NB4 (cell line): ENCODE data around the gene B3GLCT.
A peak's percentile ranks its signal among the peaks of the same experiment; 100 is the strongest.

Source experiments
- DNase-seq: peaks from one replicate; pipeline ENCODE4 v3.0.0; 2010; ENCODE audit warnings: low read depth
- H3K4me3 ChIP-seq: one replicate; pipeline ENCODE4 v1.5.1; 2011; ENCODE audit warnings: mild to moderate bottlenecking, low read depth, low read length, moderate library complexity
- MYC ChIP-seq: IDR thresholded peaks from 2 replicates; pipeline ENCODE4 v1.6.1; 2011; ENCODE audit warnings: low read depth, low read length
- POLR2A ChIP-seq: IDR thresholded peaks from 2 replicates; pipeline ENCODE4 v1.6.1; 2011; ENCODE audit warnings: mild to moderate bottlenecking; ENCODE audit not compliant: insufficient read length; ENCODE audit errors: extremely low read depth
- TF ChIP-seq, protein P1 (sequence below): IDR thresholded peaks from 2 replicates; pipeline ENCODE4 v1.6.1; 2011; ENCODE audit warnings: low read depth, low read length
- TF ChIP-seq, protein P2 (sequence below): IDR thresholded peaks from one replicate; pipeline ENCODE4 v1.5.1; 2012; ENCODE audit warnings: low read depth, low read length

Gene B3GLCT

DNA sequence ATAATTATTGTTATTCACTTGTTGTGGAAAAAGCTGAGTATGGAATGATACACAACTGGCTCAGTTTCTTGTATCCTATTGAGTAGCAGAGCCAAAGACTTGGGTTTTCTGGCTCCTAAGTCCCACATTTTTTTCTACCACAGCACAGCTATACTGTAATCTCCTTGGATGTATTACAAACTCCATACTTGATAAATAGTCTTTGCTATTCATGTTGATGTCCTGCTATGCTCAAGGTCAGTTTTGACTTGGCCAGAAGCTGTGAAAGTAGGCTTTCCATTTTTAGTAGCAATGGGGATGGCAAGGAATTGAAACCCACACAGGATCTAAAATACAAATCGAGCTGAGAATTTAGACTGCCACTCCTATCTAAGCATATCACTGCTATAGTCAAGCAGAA, 79.1 kb downstream of the B3GLCT start:
- DNase-seq: no peak
- TF ChIP-seq POLR2A: no peak
- TF ChIP-seq, protein P1, sequence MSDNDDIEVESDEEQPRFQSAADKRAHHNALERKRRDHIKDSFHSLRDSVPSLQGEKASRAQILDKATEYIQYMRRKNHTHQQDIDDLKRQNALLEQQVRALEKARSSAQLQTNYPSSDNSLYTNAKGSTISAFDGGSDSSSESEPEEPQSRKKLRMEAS: no peak
- TF ChIP-seq MYC: no peak
- TF ChIP-seq, protein P2, sequence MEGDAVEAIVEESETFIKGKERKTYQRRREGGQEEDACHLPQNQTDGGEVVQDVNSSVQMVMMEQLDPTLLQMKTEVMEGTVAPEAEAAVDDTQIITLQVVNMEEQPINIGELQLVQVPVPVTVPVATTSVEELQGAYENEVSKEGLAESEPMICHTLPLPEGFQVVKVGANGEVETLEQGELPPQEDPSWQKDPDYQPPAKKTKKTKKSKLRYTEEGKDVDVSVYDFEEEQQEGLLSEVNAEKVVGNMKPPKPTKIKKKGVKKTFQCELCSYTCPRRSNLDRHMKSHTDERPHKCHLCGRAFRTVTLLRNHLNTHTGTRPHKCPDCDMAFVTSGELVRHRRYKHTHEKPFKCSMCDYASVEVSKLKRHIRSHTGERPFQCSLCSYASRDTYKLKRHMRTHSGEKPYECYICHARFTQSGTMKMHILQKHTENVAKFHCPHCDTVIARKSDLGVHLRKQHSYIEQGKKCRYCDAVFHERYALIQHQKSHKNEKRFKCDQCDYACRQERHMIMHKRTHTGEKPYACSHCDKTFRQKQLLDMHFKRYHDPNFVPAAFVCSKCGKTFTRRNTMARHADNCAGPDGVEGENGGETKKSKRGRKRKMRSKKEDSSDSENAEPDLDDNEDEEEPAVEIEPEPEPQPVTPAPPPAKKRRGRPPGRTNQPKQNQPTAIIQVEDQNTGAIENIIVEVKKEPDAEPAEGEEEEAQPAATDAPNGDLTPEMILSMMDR: no peak

DNA sequence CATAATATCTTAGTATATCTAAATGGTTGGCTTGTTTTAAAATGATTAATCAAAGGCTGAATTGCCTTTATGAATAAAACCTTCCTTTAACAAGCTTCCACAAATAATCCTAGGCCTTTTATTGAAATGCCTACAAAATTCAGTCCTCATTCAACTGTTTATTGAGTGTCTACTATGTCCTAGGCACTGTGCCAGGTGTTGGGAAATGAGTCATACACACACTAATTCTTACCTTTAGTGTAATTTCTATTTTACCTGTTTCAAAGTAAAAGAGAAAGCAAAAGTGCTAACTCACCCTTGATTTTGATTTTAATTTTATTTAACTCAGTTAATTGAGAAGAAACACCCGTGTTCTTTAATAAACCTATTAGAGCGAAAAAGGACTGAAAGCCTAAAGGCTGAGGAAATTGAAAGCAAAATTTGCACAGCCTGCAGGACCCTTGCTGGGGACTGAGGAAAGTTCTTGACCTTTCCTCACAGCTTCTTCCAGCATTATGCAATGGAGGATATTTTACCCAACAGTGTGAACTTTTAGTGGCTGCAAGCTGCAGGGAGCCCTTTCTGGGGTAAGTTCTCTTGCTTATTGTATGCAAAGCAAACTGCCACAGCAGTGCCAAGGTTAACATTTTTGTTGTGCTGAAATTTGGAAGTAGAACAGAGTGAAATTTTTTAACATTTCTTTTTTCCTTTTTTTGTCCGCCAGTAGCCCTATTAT, 83.1 kb downstream of the B3GLCT start:
- no peak for TF ChIP-seq POLR2A
- TF ChIP-seq MYC: no peak
- TF ChIP-seq, protein P1: no peak
- TF ChIP-seq, protein P2: no peak
- no peak overlapping the region for H3K4me3 ChIP-seq
- DNase-seq: peak; percentile 14

More for the DNA sequence above, 79.1 kb downstream of the B3GLCT start:
- no peak overlapping the region for H3K4me3 ChIP-seq

DNA sequence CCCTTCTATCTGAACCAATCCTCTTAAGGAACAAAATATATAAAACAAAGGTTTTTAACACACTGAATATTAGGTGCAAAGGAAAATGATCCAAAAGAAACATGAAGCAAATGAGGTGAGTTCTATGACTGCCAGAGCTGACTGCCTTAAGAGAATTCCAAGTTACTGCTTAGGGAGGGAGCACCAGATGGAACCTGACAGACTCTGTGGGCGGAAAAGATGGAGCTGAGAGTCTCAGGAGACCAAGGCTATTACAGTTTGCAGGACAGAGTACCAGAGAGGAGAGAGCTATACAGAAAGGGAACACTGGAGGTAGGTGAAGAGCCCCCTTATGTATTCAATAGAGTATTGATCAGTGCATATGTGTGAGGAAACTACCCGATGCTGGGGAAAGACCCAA, 87.2 kb downstream of the B3GLCT start:
- no peak overlapping the region for H3K4me3 ChIP-seq
- no peak for DNase-seq
- TF ChIP-seq, protein P1: no peak
- TF ChIP-seq, protein P2: no peak
- no peak for TF ChIP-seq POLR2A
- TF ChIP-seq MYC: no peak

DNA sequence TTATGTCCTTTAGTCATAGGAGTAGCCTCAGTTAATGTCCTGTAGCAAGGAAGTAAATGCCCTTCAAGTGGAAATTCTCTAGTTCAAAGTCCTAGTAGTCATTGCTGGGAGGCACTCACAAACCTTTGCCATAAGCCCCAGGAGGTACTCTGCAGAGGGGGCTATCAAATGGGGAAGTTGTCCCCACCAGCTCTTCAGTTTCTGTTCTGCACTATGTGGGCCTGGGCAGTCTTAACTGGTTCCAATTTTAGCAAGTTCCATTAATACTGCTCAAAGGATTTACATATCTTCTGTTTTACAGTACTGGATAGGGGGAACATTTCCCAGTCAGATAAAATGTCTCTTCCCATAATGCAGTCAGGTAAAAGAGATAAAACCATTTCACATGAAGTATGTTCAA, 101.3 kb downstream of the B3GLCT start:
- no peak overlapping the region for H3K4me3 ChIP-seq
- no peak for TF ChIP-seq MYC
- TF ChIP-seq, protein P1: no peak
- TF ChIP-seq, protein P2: no peak
- TF ChIP-seq POLR2A: no peak
- peak; percentile 2 for DNase-seq

DNA sequence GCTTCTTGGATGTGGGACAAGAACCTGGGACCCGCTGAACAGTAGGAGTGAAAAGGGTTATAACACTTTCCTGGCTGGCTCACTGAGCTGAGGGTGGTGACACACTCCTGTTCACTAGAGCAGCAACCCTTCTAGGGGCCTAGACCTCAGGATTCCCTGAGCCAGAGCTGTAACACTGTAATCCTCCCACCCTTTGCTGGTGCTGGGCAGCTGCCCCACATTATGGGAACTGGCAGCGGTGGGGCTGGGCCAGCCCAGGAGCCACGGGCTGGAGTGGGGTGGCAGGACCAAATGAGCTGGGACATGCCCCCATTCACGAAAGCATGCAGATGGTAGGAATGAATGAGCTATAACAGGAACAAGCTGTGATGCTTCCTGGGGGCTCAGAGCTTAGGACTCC, 110.6 kb downstream of the B3GLCT start:
- no peak overlapping the region for H3K4me3 ChIP-seq
- TF ChIP-seq POLR2A: no peak
- TF ChIP-seq, protein P1: no peak
- TF ChIP-seq MYC: no peak
- TF ChIP-seq, protein P2: no peak
- no peak for DNase-seq
